Stomach (tissue), 9 donors: Measurements from ENCODE around the gene MIPEP. TPM values are rescaled to one million over a fixed set of nuclear protein-coding genes. Genes with fewer than 3 reads are reported as not detected.

Experiments
- DNase-seq, 2 donors: peaks; one replicate each; pipeline versions ENCODE4 v3.0.0 to v3.0.0-alpha.2; 2013 to 2019
- H3K27ac ChIP-seq, 5 donors: fragments of 200-600 bp in 4 of 5; sonication (generic) in 4 of 5; one replicate each; pipeline ENCODE4 v1.5.1; 2013 to 2019; ENCODE audit warnings: mild to moderate bottlenecking in 1 of 5, moderate library complexity in 1 of 5
- H3K27me3 ChIP-seq, 3 donors: fragments of 200-600 bp; sonication (generic); one replicate each; pipeline ENCODE4 v1.5.1; 2017 to 2019; ENCODE audit warnings: mixed run types in 1 of 3
- H3K36me3 ChIP-seq, 4 donors: fragments of 200-600 bp; sonication (generic); 1 replicate in 3 of 4; 2 replicates in 1 of 4; pipeline ENCODE4 v1.5.1; 2016 to 2019
- H3K4me1 ChIP-seq, 4 donors: fragments of 200-600 bp; sonication (generic); one replicate each; pipeline ENCODE4 v1.5.1; 2016 to 2019
- H3K4me3 ChIP-seq, 4 donors: fragments of 200-600 bp; sonication (generic) in 3 of 4; one replicate each; pipeline ENCODE4 v1.5.1; 2016 to 2019; ENCODE audit warnings: mild to moderate bottlenecking in 1 of 4
- H3K9me3 ChIP-seq, 4 donors: fragments of 200-600 bp; sonication (generic); one replicate each; pipeline ENCODE4 v1.5.1; 2016 to 2019
- CTCF ChIP-seq, 7 experiments: fragments of 450-650 bp in 4 of 7; fragments of 200-600 bp in 3 of 7; sonication (generic) in 3 of 7; IDR thresholded peaks; one replicate each; pipeline ENCODE4 v1.5.1; 2016 to 2019; ENCODE audit warnings: antibody characterized with exemption in 7 of 7, control low read depth in 2 of 7, mild to moderate bottlenecking in 1 of 7
- EP300 ChIP-seq: sonication (generic); formaldehyde crosslinking; IDR thresholded peaks from one replicate; pipeline ENCODE4 v1.6.1; 2017; ENCODE audit warnings: antibody characterized with exemption
- POLR2A ChIP-seq, 4 donors: fragments of 450-650 bp; IDR thresholded peaks; one replicate each; pipeline ENCODE4 v1.6.1; 2016; ENCODE audit warnings: antibody characterized with exemption in 4 of 4, control low read depth in 2 of 4, mild to moderate bottlenecking in 1 of 4, moderate library complexity in 1 of 4
- POLR2AphosphoS5 ChIP-seq, 3 donors: sonication (generic); formaldehyde crosslinking; IDR thresholded peaks; one replicate each; pipeline ENCODE4 v1.6.1; 2016; ENCODE audit warnings: antibody characterized with exemption in 3 of 3
- whole genome bisulfite sequencing, 5 donors: extraction: QIAGEN DNeasy Blood & Tissue Kit in 3 of 5; methylation state at CpG; one replicate each; pipeline versions ENCODE4 v1.1.5 to v1.1.7; 2013 to 2018; 5-methylcytosine and 5-hydroxymethylcytosine counted together
- intact Hi-C: fragments of 100-400 bp; cut with DNase I; formaldehyde crosslinking; loops from one replicate; pipeline ENCODE4 v1.15.1; 2023; ENCODE audit warnings: low total_unique reads
- polyA plus RNA-seq, 3 donors: library from polyadenylated mRNA; stranded (reverse); fragments of 200-250 nt; gene quantifications; one replicate each; pipeline ENCODE4 v1.2.3, GENCODE V29; 2013
- total RNA-seq, 5 donors: library from RNA; depleted of rRNA; stranded (reverse); fragments of >200 nt; gene quantifications; one replicate each; pipeline versions ENCODE4 v1.1.0 to v1.2.3, GENCODE V29; 2014 to 2016
- donor health status: healthy with polysubstance abuse.
- donor health status: Bipolar disorder and iron deficiency.
- donor health status: healthy.

Gene MIPEP
- total and polyA plus RNA-seq, 8 donors, result 1.2 to 43.2 (median 15.2) TPM

GRCh38 chr13:23739596-23739995, 149.6 kb downstream of the MIPEP start:
- H3K27me3 ChIP-seq, result no peaks in the 10 kb centered on the region
- intact Hi-C loops, result no loop called here
- no peak overlapping the region for H3K4me3 ChIP-seq
- WGBS, 5 donors, result 25 to 63% (median 45%) methylated on average over 3 of the region's 3 CpGs
- no peak for DNase-seq
- H3K9me3 ChIP-seq, result no peaks in the 10 kb centered on the region
- peaks cover 7 to 40% (median 8%) of the 10 kb centered on the region in 4 donors for H3K4me1 ChIP-seq
- H3K27ac ChIP-seq, result no peak overlapping the region
- TF ChIP-seq CTCF (IDR thresholded peaks at IDR 0.05) (no peak), POLR2AphosphoS5 (IDR thresholded peaks at IDR 0.05) (no peak), EP300 (no peak), POLR2A (IDR thresholded peaks at IDR 0.05) (no peak)
- no peaks in the 10 kb centered on the region for H3K36me3 ChIP-seq

GRCh38 chr13:23736541-23736940, 152.7 kb downstream of the MIPEP start:
- TF ChIP-seq POLR2AphosphoS5 (IDR thresholded peaks at IDR 0.05) (no peak), CTCF (IDR thresholded peaks at IDR 0.05) (no peak), POLR2A (IDR thresholded peaks at IDR 0.05) (no peak), EP300 (no peak)
- no peak overlapping the region for H3K27ac ChIP-seq

DNA sequence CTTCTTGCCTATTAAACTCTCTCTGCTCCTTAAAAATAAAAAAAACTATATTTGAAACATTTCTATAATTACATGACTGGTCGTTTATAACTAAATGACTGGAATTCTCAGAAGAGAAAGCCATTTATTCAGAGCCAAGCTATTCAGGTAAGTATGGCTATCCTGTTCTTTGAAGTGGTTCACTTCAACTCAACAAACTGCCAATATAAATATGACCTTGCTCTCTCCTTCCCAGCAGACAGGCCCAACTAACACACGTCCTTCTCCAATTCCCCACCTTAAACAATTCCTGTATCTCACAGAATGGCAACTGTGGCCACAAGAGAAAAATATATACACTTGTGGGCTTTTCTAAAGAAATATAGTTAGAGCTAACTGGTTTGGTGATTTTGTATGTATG, 153.9 kb downstream of the MIPEP start:
- Histone ChIP-seq H3K27ac (no peak overlapping the region), H3K4me3 (no peak overlapping the region), H3K27me3 (no peaks in the 10 kb centered on the region), H3K9me3 (no peaks in the 10 kb centered on the region), H3K36me3 (no peaks in the 10 kb centered on the region), H3K4me1 (peaks cover 0 to 23% (median 4%) of the 10 kb centered on the region in 4 donors)
- WGBS, 5 donors, result 27 to 56% (median 37%) methylated on average over 2 of the region's 2 CpGs
- no peak for TF ChIP-seq CTCF (IDR thresholded peaks at IDR 0.05)
- DNase-seq, result no peak
- intact Hi-C loops, result no loop called here

More at GRCh38 chr13:23736541-23736940, 152.7 kb downstream of the MIPEP start:
- no peaks in the 10 kb centered on the region for H3K36me3 ChIP-seq
- no peak overlapping the region for H3K4me3 ChIP-seq
- H3K27me3 ChIP-seq, result no peaks in the 10 kb centered on the region
- H3K9me3 ChIP-seq, result no peaks in the 10 kb centered on the region
- no peak for DNase-seq
- WGBS, 5 donors, result 73 to 85% (median 77%) methylated on average over 5 of the region's 5 CpGs
- H3K4me1 ChIP-seq, result peaks cover 0 to 23% (median 4%) of the 10 kb centered on the region in 4 donors
- intact Hi-C loops, result no loop called here

- 95 to 99% (median 97%) methylated on average over 3 of the region's 3 CpGs for WGBS, 5 donors
- DNase-seq, result no peak
- no peak for TF ChIP-seq POLR2AphosphoS5 (IDR thresholded peaks at IDR 0.05)
- TF ChIP-seq CTCF (IDR thresholded peaks at IDR 0.05), result no peak
- no peak for TF ChIP-seq POLR2A (IDR thresholded peaks at IDR 0.05)
- TF ChIP-seq EP300, result no peak
- H3K9me3 ChIP-seq, result no peaks in the 10 kb centered on the region
- intact Hi-C loops, result no loop called here
- H3K27me3 ChIP-seq, result no peaks in the 10 kb centered on the region
- peaks cover 0 to 11% (median 0%) of the 10 kb centered on the region in 4 donors for H3K4me1 ChIP-seq
- H3K36me3 ChIP-seq, result peaks cover 0 to 18% (median 14%) of the 10 kb centered on the region in 4 donors
- H3K4me3 ChIP-seq, result no peak overlapping the region
- H3K27ac ChIP-seq, result no peak overlapping the region
These were observed 157.5 kb downstream of the MIPEP start for GRCh38 chr13:23731709-23732108.
